HEK293 (cell line): ENCODE data around the gene KMT2D.

Source experiments
- CTCF ChIA-PET: fragments of 350-600 bp; formaldehyde crosslinking; extraction: SDS; loops from one replicate; lab custom pipeline; 2021; ENCODE audit warnings: antibody characterized with exemption; lab: Yijun Ruan, JAX
- POLR2A ChIA-PET: fragments of 300-600 bp; formaldehyde crosslinking; extraction: SDS; loops from one replicate; lab custom pipeline; 2020; ENCODE audit warnings: antibody characterized with exemption, inconsistent platforms; lab: Yijun Ruan, JAX
- H3K27ac ChIP-seq: fragments of 200-500 bp; sonication (Bioruptor generic); 2 replicates; pipeline ENCODE4 v1.5.1; 2014; ENCODE audit warnings: low read depth, low read length, control low read depth, inconsistent platforms; ENCODE audit errors: extremely low read depth
- H3K36me3 ChIP-seq, 2 experiments: fragments of 200-500 bp in 1 of 2; sonication (Bioruptor generic) in 1 of 2; 1 replicate in 1 of 2; 2 replicates in 1 of 2; pipeline ENCODE4 v1.5.1; 2014 to 2017; ENCODE audit warnings: inconsistent platforms in 2 of 2, low read length in 2 of 2; ENCODE audit not compliant: control insufficient read depth in 2 of 2, insufficient read depth in 1 of 2
- H3K4me1 ChIP-seq: fragments of 200-500 bp; sonication (Bioruptor generic); 2 replicates; pipeline ENCODE4 v1.5.1; 2014; ENCODE audit warnings: mild to moderate bottlenecking, low read length, inconsistent platforms; ENCODE audit not compliant: control insufficient read depth, insufficient read depth
- H3K4me3 ChIP-seq: 2 replicates; pipeline ENCODE4 v1.5.1; 2011; ENCODE audit warnings: low read depth, mild to moderate bottlenecking, control low read depth, low read length, moderate library complexity
- H3K9me3 ChIP-seq: fragments of 200-500 bp; sonication (Bioruptor generic); 2 replicates; pipeline ENCODE4 v1.5.1; 2014; ENCODE audit warnings: low read depth, low read length, inconsistent platforms; ENCODE audit not compliant: control insufficient read depth, insufficient read depth
- HOXC10 ChIP-seq: sonication (generic); formaldehyde crosslinking; IDR thresholded peaks from 2 replicates; pipeline ENCODE4 v1.8.1; 2023; ENCODE audit warnings: mild to moderate bottlenecking, missing genetic modification reagents
- IKZF3 ChIP-seq: fragments of 450-650 bp; IDR thresholded peaks from 2 replicates; pipeline ENCODE4 v1.5.0; 2018; ENCODE audit warnings: missing biosample characterization, mild to moderate bottlenecking, missing genetic modification characterization, moderate library complexity
- KLF7 ChIP-seq: fragments of 450-650 bp; formaldehyde crosslinking; IDR thresholded peaks from 2 replicates; pipeline ENCODE4 v1.5.1; 2016; ENCODE audit warnings: missing biosample characterization, missing genetic modification characterization, borderline replicate concordance
- MZF1 ChIP-seq: fragments of 450-650 bp; formaldehyde crosslinking; IDR thresholded peaks from 2 replicates; pipeline ENCODE4 v1.5.1; 2017; ENCODE audit warnings: missing biosample characterization, missing genetic modification characterization, borderline replicate concordance
- OSR2 ChIP-seq: fragments of 450-650 bp; formaldehyde crosslinking; IDR thresholded peaks from 2 replicates; pipeline ENCODE4 v1.5.1; 2016; ENCODE audit warnings: missing biosample characterization, missing genetic modification characterization
- SCRT1 ChIP-seq: fragments of 450-650 bp; formaldehyde crosslinking; IDR thresholded peaks from 2 replicates; pipeline ENCODE4 v1.5.1; 2016; ENCODE audit warnings: missing biosample characterization, missing genetic modification characterization, borderline replicate concordance
- ZBTB20 ChIP-seq: fragments of 450-650 bp; formaldehyde crosslinking; IDR thresholded peaks from 2 replicates; pipeline ENCODE4 v1.5.1; 2016; ENCODE audit warnings: missing biosample characterization, missing genetic modification characterization
- ZBTB7A ChIP-seq: fragments of 450-650 bp; formaldehyde crosslinking; IDR thresholded peaks from 2 replicates; pipeline ENCODE4 v1.5.1; 2016; ENCODE audit warnings: low read depth, missing biosample characterization, missing genetic modification characterization
- ZNF10 ChIP-seq: fragments of 450-650 bp; formaldehyde crosslinking; IDR thresholded peaks from 2 replicates; pipeline ENCODE4 v1.5.1; 2017; ENCODE audit warnings: missing biosample characterization, missing genetic modification characterization
- ZNF114 ChIP-seq: fragments of 450-650 bp; formaldehyde crosslinking; IDR thresholded peaks from 2 replicates; pipeline ENCODE4 v1.5.0; 2017; ENCODE audit warnings: missing biosample characterization, missing genetic modification characterization
- ZNF169 ChIP-seq: fragments of 450-650 bp; formaldehyde crosslinking; IDR thresholded peaks from 2 replicates; pipeline ENCODE4 v1.5.1; 2016; ENCODE audit warnings: missing biosample characterization, missing genetic modification characterization
- ZNF24 ChIP-seq: fragments of 450-650 bp; formaldehyde crosslinking; IDR thresholded peaks from 2 replicates; pipeline ENCODE4 v1.5.1; 2016; ENCODE audit warnings: missing biosample characterization, missing genetic modification characterization
- ZNF311 ChIP-seq: fragments of 450-650 bp; formaldehyde crosslinking; IDR thresholded peaks from 2 replicates; pipeline ENCODE4 v1.5.1; 2017; ENCODE audit warnings: missing biosample characterization, missing genetic modification characterization, borderline replicate concordance
- ZNF391 ChIP-seq: fragments of 450-650 bp; formaldehyde crosslinking; IDR thresholded peaks from 2 replicates; pipeline ENCODE4 v1.5.1; 2016; ENCODE audit warnings: low read depth, missing biosample characterization, missing genetic modification characterization, borderline replicate concordance
- ZNF670 ChIP-seq: fragments of 450-650 bp; formaldehyde crosslinking; IDR thresholded peaks from 2 replicates; pipeline ENCODE4 v1.5.1; 2016; ENCODE audit warnings: missing biosample characterization, missing genetic modification characterization, low read depth
- ZNF768 ChIP-seq: fragments of 450-650 bp; formaldehyde crosslinking; IDR thresholded peaks from 2 replicates; pipeline ENCODE4 v1.5.1; 2018; ENCODE audit warnings: missing biosample characterization, mild to moderate bottlenecking, missing genetic modification characterization
- TF ChIP-seq, protein P1 (sequence below): fragments of 450-650 bp; formaldehyde crosslinking; IDR thresholded peaks from 2 replicates; pipeline ENCODE4 v1.5.1; 2016; ENCODE audit warnings: missing biosample characterization, missing genetic modification characterization
- TF ChIP-seq, protein P2 (sequence below): fragments of 450-650 bp; formaldehyde crosslinking; IDR thresholded peaks from 2 replicates; pipeline ENCODE4 v1.5.1; 2017; ENCODE audit warnings: missing biosample characterization, missing genetic modification characterization
- TF ChIP-seq, protein P3 (sequence below): fragments of 450-650 bp; formaldehyde crosslinking; IDR thresholded peaks from 2 replicates; pipeline ENCODE4 v1.5.1; 2016; ENCODE audit warnings: missing biosample characterization, missing genetic modification characterization
- TF ChIP-seq, protein P4 (sequence below): fragments of 450-650 bp; formaldehyde crosslinking; IDR thresholded peaks from 2 replicates; pipeline ENCODE4 v1.5.1; 2016; ENCODE audit warnings: missing biosample characterization, missing genetic modification characterization
- TF ChIP-seq, protein P5 (sequence below): sonication (generic); formaldehyde crosslinking; IDR thresholded peaks from 2 replicates; pipeline ENCODE4 v1.8.1; 2022; ENCODE audit warnings: mild to moderate bottlenecking, moderate library complexity, missing genetic modification reagents
- TF ChIP-seq, protein P6 (sequence below): fragments of 450-650 bp; formaldehyde crosslinking; IDR thresholded peaks from 2 replicates; pipeline ENCODE4 v1.5.1; 2016; ENCODE audit warnings: missing biosample characterization, missing genetic modification characterization

The KMT2D gene

DNA sequence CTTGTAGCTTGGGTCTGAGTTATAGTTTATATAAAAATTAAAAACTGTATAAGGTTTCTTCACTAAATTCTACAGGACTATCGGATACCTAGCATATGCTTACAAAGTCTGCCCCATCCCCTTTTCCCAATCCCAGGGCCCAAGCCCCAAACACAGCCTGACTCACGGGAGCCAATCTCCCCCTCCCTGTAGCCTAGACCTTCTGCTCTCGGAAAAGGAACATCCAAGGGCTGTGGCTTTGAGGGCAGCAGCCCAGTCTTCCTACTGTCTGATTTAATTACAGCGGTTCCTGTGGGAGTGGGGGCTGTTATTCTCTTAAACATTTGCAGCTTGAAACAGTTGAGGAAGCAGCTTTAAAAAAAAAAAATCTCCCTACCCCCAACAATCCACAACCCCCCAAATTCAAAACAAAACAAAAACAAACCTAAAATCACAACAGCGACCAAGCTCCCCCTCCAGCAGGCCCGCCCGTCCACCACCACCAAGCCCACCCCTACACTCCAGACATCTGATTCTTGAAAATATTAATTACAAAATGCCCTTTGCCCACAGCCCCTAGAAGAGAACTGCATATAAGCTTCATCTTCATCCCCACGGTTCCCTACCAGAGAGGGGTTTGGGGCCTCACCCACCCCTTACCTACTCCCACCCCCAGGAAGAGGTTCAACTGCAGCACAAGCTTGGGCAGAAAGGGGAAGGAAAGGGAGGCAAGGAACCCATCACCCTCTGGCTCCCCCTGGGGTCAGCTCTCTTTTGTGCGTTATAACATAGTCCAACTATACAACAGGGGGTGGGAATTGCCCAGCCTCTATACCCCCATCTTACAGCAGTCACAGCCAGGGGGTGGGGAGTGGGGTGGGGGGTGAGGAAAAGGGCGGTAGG lies 40.9 kb downstream of the KMT2D start (continued):
- TF ChIP-seq, protein P1, sequence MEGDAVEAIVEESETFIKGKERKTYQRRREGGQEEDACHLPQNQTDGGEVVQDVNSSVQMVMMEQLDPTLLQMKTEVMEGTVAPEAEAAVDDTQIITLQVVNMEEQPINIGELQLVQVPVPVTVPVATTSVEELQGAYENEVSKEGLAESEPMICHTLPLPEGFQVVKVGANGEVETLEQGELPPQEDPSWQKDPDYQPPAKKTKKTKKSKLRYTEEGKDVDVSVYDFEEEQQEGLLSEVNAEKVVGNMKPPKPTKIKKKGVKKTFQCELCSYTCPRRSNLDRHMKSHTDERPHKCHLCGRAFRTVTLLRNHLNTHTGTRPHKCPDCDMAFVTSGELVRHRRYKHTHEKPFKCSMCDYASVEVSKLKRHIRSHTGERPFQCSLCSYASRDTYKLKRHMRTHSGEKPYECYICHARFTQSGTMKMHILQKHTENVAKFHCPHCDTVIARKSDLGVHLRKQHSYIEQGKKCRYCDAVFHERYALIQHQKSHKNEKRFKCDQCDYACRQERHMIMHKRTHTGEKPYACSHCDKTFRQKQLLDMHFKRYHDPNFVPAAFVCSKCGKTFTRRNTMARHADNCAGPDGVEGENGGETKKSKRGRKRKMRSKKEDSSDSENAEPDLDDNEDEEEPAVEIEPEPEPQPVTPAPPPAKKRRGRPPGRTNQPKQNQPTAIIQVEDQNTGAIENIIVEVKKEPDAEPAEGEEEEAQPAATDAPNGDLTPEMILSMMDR (tag by site-specific recombination) = 0 out of 2 replicates have a peak, but pooled peaks have one; percentile 12
- TF ChIP-seq, protein P2, sequence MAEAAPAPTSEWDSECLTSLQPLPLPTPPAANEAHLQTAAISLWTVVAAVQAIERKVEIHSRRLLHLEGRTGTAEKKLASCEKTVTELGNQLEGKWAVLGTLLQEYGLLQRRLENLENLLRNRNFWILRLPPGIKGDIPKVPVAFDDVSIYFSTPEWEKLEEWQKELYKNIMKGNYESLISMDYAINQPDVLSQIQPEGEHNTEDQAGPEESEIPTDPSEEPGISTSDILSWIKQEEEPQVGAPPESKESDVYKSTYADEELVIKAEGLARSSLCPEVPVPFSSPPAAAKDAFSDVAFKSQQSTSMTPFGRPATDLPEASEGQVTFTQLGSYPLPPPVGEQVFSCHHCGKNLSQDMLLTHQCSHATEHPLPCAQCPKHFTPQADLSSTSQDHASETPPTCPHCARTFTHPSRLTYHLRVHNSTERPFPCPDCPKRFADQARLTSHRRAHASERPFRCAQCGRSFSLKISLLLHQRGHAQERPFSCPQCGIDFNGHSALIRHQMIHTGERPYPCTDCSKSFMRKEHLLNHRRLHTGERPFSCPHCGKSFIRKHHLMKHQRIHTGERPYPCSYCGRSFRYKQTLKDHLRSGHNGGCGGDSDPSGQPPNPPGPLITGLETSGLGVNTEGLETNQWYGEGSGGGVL (tag by site-specific recombination) = 0 out of 2 replicates have a peak, but pooled peaks have one; percentile 19
- TF ChIP-seq OSR2 (peak; percentile 27; the same call in 1 of the 2 replicates), IKZF3 (tag by site-specific recombination) (peak; percentile 87), ZBTB7A (no peak), ZNF24 (tag by site-specific recombination) (no peak), MZF1 (no peak), ZBTB20 (tag by site-specific recombination) (peak; percentile 13; the same call in 1 of the 2 replicates), SCRT1 (tag by site-specific recombination) (no peak)
- TF ChIP-seq, protein P3, sequence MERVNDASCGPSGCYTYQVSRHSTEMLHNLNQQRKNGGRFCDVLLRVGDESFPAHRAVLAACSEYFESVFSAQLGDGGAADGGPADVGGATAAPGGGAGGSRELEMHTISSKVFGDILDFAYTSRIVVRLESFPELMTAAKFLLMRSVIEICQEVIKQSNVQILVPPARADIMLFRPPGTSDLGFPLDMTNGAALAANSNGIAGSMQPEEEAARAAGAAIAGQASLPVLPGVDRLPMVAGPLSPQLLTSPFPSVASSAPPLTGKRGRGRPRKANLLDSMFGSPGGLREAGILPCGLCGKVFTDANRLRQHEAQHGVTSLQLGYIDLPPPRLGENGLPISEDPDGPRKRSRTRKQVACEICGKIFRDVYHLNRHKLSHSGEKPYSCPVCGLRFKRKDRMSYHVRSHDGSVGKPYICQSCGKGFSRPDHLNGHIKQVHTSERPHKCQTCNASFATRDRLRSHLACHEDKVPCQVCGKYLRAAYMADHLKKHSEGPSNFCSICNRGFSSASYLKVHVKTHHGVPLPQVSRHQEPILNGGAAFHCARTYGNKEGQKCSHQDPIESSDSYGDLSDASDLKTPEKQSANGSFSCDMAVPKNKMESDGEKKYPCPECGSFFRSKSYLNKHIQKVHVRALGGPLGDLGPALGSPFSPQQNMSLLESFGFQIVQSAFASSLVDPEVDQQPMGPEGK (tag by site-specific recombination) = peak; percentile 75; the same call in 1 of the 2 replicates
- TF ChIP-seq, protein P4, sequence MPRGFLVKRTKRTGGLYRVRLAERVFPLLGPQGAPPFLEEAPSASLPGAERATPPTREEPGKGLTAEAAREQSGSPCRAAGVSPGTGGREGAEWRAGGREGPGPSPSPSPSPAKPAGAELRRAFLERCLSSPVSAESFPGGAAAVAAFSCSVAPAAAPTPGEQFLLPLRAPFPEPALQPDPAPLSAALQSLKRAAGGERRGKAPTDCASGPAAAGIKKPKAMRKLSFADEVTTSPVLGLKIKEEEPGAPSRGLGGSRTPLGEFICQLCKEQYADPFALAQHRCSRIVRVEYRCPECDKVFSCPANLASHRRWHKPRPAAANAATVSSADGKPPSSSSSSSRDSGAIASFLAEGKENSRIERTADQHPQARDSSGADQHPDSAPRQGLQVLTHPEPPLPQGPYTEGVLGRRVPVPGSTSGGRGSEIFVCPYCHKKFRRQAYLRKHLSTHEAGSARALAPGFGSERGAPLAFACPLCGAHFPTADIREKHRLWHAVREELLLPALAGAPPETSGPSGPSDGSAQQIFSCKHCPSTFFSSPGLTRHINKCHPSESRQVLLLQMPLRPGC (tag by site-specific recombination) = no peak

DNA sequence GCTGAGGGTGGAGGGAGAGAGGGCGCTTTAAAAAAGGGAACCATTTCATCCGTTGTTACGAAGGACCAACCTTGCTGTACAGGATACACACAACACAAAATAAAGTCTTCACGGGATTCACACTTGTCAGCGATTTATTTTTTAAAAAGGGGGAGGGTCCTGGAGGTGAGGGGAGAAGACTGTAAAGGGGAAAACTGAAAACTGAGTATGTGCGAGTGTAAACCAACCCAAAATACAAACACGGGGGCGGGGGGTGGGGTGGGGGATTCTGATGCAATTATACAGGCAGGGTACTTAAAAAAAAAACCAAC lies 41.5 kb downstream of the KMT2D start:
- H3K9me3 ChIP-seq = no peaks in the 10 kb centered on the region
- H3K27ac ChIP-seq = peak overlapping the region; percentile 84
- peak overlapping the region; percentile 95 for H3K4me3 ChIP-seq
- H3K4me1 ChIP-seq = no peaks in the 10 kb centered on the region; the same call in 1 of the 2 replicates
- ChIA-PET CTCF (interaction anchor here (0.8 to 2.6 kb wide), 4 partner anchors 19 to 25 kb away, joined by 3 to 12 read pairs (median 8); no protein-coding TSS in a partner anchor), POLR2A (interaction anchor here (0.6 to 1.2 kb wide), 4 partner anchors 18 to 100 kb away, joined by 3 to 5 read pairs (median 4); no protein-coding TSS in a partner anchor)
- TF ChIP-seq ZNF768 (tag by site-specific recombination) (no peak), ZNF391 (tag by site-specific recombination) (no peak), ZNF311 (tag by site-specific recombination) (no peak), ZNF114 (tag by site-specific recombination) (no peak), ZNF10 (no peak), KLF7 (tag by site-specific recombination) (no peak), ZNF169 (no peak), ZNF670 (no peak), HOXC10 (CRISPR knock-in tag) (no peak)
- TF ChIP-seq, protein P5, sequence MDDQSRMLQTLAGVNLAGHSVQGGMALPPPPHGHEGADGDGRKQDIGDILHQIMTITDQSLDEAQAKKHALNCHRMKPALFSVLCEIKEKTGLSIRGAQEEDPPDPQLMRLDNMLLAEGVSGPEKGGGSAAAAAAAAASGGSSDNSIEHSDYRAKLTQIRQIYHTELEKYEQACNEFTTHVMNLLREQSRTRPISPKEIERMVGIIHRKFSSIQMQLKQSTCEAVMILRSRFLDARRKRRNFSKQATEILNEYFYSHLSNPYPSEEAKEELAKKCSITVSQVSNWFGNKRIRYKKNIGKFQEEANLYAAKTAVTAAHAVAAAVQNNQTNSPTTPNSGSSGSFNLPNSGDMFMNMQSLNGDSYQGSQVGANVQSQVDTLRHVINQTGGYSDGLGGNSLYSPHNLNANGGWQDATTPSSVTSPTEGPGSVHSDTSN = no peak
- TF ChIP-seq, protein P6, sequence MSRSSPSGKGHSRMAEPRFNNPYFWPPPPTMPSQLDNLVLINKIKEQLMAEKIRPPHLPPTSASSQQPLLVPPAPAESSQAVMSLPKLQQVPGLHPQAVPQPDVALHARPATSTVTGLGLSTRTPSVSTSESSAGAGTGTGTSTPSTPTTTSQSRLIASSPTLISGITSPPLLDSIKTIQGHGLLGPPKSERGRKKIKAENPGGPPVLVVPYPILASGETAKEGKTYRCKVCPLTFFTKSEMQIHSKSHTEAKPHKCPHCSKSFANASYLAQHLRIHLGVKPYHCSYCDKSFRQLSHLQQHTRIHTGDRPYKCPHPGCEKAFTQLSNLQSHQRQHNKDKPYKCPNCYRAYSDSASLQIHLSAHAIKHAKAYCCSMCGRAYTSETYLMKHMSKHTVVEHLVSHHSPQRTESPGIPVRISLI (tag by site-specific recombination) = no peak
- H3K36me3 ChIP-seq = peaks cover 8 to 33% of the 10 kb centered on the region in 2 experiments; a peak in 2 of 3 replicates
